ENCODE data around the gene ZNF625. TPM values are rescaled to one million over a fixed set of nuclear protein-coding genes. Genes with fewer than 3 reads are reported as not detected.

ZNF625 gene
- polyA plus RNA-seq, 3 donors = 0.37 TPM; not detected in 2

DNA sequence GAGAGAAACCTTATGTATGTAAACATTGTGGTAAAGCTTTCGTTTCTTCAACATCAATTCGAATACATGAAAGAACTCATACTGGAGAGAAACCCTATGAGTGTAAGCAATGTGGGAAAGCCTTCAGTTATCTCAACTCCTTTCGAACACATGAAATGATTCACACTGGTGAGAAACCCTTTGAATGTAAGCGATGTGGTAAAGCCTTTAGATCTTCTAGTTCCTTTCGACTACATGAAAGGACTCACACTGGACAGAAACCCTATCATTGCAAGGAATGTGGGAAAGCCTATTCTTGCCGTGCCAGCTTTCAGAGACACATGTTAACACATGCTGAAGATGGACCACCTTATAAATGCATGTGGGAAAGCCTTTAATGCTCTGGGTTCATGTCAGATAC is 31.1 kb upstream of the ZNF625 start:
- peak overlapping the region in 1 of 3 experiments; percentile 47 for H3K4me3 ChIP-seq (replicated peaks in 1 of 3; ENCODE audit: low read depth in 2 of 3, low read length in 3 of 3)
- H3K4me1 Mint-ChIP-seq = no peaks in the 10 kb centered on the region
- H2AFZ ChIP-seq (ENCODE audit: insufficient read depth, low read depth, low read length, poor library complexity, severe bottlenecking) = no peak overlapping the region
- DNase-seq = no peak
- H3K27ac Mint-ChIP-seq = no peak overlapping the region
- no peak overlapping the region for H3K27ac ChIP-seq (ENCODE audit: low read depth in 1 of 2, low read length in 2 of 2)
- no peak overlapping the region for H3K9ac ChIP-seq (ENCODE audit: insufficient read depth, low read length, poor library complexity, severe bottlenecking)
- peaks cover 71 to 100% of the 10 kb centered on the region in 2 donors for H3K9me3 ChIP-seq (replicated peaks in 1 of 2; ENCODE audit: control insufficient read depth in 1 of 2, insufficient read depth in 1 of 2, low read length in 2 of 2)
- no peak overlapping the region for H3K4me3 Mint-ChIP-seq
- intact Hi-C loops (cut with micrococcal nuclease) = no loop called here
- peaks cover 64 to 98% (median 95%) of the 10 kb centered on the region in 7 donors for H3K9me3 Mint-ChIP-seq
- H3K4me1 ChIP-seq (ENCODE audit: control insufficient read depth in 1 of 2, insufficient read depth in 2 of 2, low read length in 2 of 2) = no peaks in the 10 kb centered on the region
- WGBS (ENCODE audit: insufficient coverage) = 100% methylated on average over 1 of the region's 6 CpGs
- H3K79me2 ChIP-seq (ENCODE audit: insufficient read depth, low read length) = peaks cover 3% of the 10 kb centered on the region
- no peaks in the 10 kb centered on the region for H3K27me3 ChIP-seq (ENCODE audit: control insufficient read depth in 2 of 2, insufficient read depth in 2 of 2, low read length in 2 of 2)
- peaks cover 68 to 87% of the 10 kb centered on the region in 2 donors for H3K36me3 Mint-ChIP-seq
- no peak overlapping the region for H3K4me2 ChIP-seq (replicated peaks; ENCODE audit: extremely low read depth, low read length, poor library complexity, severe bottlenecking)
- no peaks in the 10 kb centered on the region for H4K20me1 ChIP-seq (ENCODE audit: insufficient read depth, low read length)
- TF ChIP-seq, protein P1, sequence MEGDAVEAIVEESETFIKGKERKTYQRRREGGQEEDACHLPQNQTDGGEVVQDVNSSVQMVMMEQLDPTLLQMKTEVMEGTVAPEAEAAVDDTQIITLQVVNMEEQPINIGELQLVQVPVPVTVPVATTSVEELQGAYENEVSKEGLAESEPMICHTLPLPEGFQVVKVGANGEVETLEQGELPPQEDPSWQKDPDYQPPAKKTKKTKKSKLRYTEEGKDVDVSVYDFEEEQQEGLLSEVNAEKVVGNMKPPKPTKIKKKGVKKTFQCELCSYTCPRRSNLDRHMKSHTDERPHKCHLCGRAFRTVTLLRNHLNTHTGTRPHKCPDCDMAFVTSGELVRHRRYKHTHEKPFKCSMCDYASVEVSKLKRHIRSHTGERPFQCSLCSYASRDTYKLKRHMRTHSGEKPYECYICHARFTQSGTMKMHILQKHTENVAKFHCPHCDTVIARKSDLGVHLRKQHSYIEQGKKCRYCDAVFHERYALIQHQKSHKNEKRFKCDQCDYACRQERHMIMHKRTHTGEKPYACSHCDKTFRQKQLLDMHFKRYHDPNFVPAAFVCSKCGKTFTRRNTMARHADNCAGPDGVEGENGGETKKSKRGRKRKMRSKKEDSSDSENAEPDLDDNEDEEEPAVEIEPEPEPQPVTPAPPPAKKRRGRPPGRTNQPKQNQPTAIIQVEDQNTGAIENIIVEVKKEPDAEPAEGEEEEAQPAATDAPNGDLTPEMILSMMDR (IDR thresholded peaks at IDR 0.05) = no peak
- peaks cover 0 to 2% (median 0%) of the 10 kb centered on the region in 3 donors for H3K27me3 Mint-ChIP-seq (ENCODE audit: low read depth in 3 of 3)
- peaks cover 42 to 94% of the 10 kb centered on the region in 2 donors for H3K36me3 ChIP-seq (replicated peaks in 1 of 2; ENCODE audit: control insufficient read depth in 1 of 2, insufficient read depth in 2 of 2, low read length in 2 of 2)

DNA sequence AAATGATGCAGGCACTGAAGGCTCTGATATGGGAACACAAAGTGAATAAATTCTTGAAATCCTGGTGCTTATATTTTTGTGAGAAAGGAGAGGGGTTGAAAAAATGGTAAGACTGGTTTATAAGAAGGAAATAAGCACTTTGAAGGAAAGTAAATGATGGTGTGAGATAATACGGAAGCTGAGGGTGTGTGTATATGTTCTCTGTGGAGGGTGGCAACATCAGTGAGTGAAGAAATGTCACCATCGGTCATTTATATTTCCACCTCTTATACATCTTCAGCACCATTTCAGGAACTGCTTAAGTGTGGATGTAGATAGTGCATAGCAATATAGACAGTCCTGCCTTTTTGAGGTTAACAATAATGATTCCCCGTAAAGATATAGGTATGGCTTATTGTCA is 23.8 kb upstream of the ZNF625 start:
- Mint-ChIP-seq H3K4me1 (no peaks in the 10 kb centered on the region), H3K9me3 (peaks cover 57 to 93% (median 90%) of the 10 kb centered on the region in 7 donors), H3K36me3 (peaks cover 59 to 86% of the 10 kb centered on the region in 2 donors), H3K27ac (no peak overlapping the region), H3K4me3 (no peak overlapping the region), H3K27me3 (ENCODE audit: low read depth in 3 of 3) (no peaks in the 10 kb centered on the region)
- intact Hi-C loops (cut with micrococcal nuclease) = no loop called here
- peaks cover 12 to 94% of the 10 kb centered on the region in 2 donors for H3K36me3 ChIP-seq (replicated peaks in 1 of 2; ENCODE audit: control insufficient read depth in 1 of 2, insufficient read depth in 2 of 2, low read length in 2 of 2)
- no peaks in the 10 kb centered on the region for H4K20me1 ChIP-seq (ENCODE audit: insufficient read depth, low read length)
- H3K4me3 ChIP-seq (replicated peaks in 1 of 3; ENCODE audit: low read depth in 2 of 3, low read length in 3 of 3) = peak overlapping the region in 1 of 3 experiments; percentile 30
- H3K9ac ChIP-seq (ENCODE audit: insufficient read depth, low read length, poor library complexity, severe bottlenecking) = no peak overlapping the region
- H3K79me2 ChIP-seq (ENCODE audit: insufficient read depth, low read length) = peaks cover 59% of the 10 kb centered on the region
- DNase-seq = no peak
- H3K27me3 ChIP-seq (ENCODE audit: control insufficient read depth in 2 of 2, insufficient read depth in 2 of 2, low read length in 2 of 2) = no peaks in the 10 kb centered on the region
- H3K4me1 ChIP-seq (ENCODE audit: control insufficient read depth in 1 of 2, insufficient read depth in 2 of 2, low read length in 2 of 2) = no peaks in the 10 kb centered on the region
- peaks cover 83 to 100% of the 10 kb centered on the region in 2 donors for H3K9me3 ChIP-seq (replicated peaks in 1 of 2; ENCODE audit: control insufficient read depth in 1 of 2, insufficient read depth in 1 of 2, low read length in 2 of 2)
- no peak overlapping the region for H3K27ac ChIP-seq (ENCODE audit: low read depth in 1 of 2, low read length in 2 of 2)
- no CpG with 5 or more reads among the region's 3 CpGs for WGBS (ENCODE audit: insufficient coverage)
- no peak overlapping the region for H3K4me2 ChIP-seq (replicated peaks; ENCODE audit: extremely low read depth, low read length, poor library complexity, severe bottlenecking)
- TF ChIP-seq, protein P1 (IDR thresholded peaks at IDR 0.05) = no peak
- no peak overlapping the region for H2AFZ ChIP-seq (ENCODE audit: insufficient read depth, low read depth, low read length, poor library complexity, severe bottlenecking)

All from CD14-positive monocyte (primary cell).